ENCODE results near the gene KY.

Gene KY

GRCh38 chr3:134618478-134619300 is 32.1 kb downstream of the KY start:
- no peak for DNase-seq

- DNase-seq = no peak
These were observed 33.0 kb downstream of the KY start for GRCh38 chr3:134617608-134618477.

GRCh38 chr3:134615743-134616142 is 35.1 kb downstream of the KY start:
- no peak for DNase-seq

GRCh38 chr3:134614955-134615354 is 35.9 kb downstream of the KY start:
- no peak for DNase-seq

GRCh38 chr3:134613006-134613520 is 37.8 kb downstream of the KY start:
- DNase-seq = no peak

GRCh38 chr3:134611516-134611915 is 39.3 kb downstream of the KY start:
- DNase-seq = no peak

- DNase-seq = no peak
These were observed 40.1 kb downstream of the KY start for GRCh38 chr3:134610432-134611385.

- DNase-seq = no peak
These were observed 40.9 kb downstream of the KY start for GRCh38 chr3:134609821-134610431.

- no peak for DNase-seq
These were observed 41.9 kb downstream of the KY start for GRCh38 chr3:134608771-134609435.

- DNase-seq = no peak
These were observed 42.6 kb downstream of the KY start for GRCh38 chr3:134608023-134608770.

- no peak for DNase-seq
These were observed 43.5 kb downstream of the KY start for GRCh38 chr3:134607054-134608022.

- no peak for DNase-seq
These were observed 44.5 kb downstream of the KY start for GRCh38 chr3:134606033-134607025.

GRCh38 chr3:134605556-134605955 is 45.3 kb downstream of the KY start:
- DNase-seq = no peak

GRCh38 chr3:134603956-134604355 is 46.9 kb downstream of the KY start:
- DNase-seq = no peak

GRCh38 chr3:134603480-134603879 is 47.3 kb downstream of the KY start:
- no peak for DNase-seq

GRCh38 chr3:134602440-134602814 is 48.4 kb downstream of the KY start:
- DNase-seq = no peak

- DNase-seq = no peak
These were observed 49.0 kb downstream of the KY start for GRCh38 chr3:134601539-134602439.
